NCI-H345 treated with DMSO at 0.1 percent for 48 hours (cell line): ENCODE results near the gene PTGR3.

Source experiments
- DNase-seq: peaks from one replicate; lab custom pipeline; 2025; ENCODE audit not compliant: unreplicated experiment; lab: John Stamatoyannopoulos, UW

PTGR3 gene

GRCh38 chr18:75235896-75236295, 27.0 kb upstream of the PTGR3 start:
- DNase-seq = no peak

- DNase-seq = no peak
Observed at GRCh38 chr18:75234901-75235300, 26.0 kb upstream of the PTGR3 start.

- no peak for DNase-seq
Observed at GRCh38 chr18:75231053-75231406, 22.1 kb upstream of the PTGR3 start.

GRCh38 chr18:75230163-75231052, 21.5 kb upstream of the PTGR3 start:
- no peak for DNase-seq

GRCh38 chr18:75229437-75229836, 20.5 kb upstream of the PTGR3 start:
- no peak for DNase-seq

GRCh38 chr18:75228967-75229366, 20.0 kb upstream of the PTGR3 start:
- no peak for DNase-seq

- no peak for DNase-seq
Observed at GRCh38 chr18:75227535-75228296, 18.8 kb upstream of the PTGR3 start.

GRCh38 chr18:75226956-75227316, 18.0 kb upstream of the PTGR3 start:
- DNase-seq = no peak

- DNase-seq = no peak
Observed at GRCh38 chr18:75226286-75226955, 17.5 kb upstream of the PTGR3 start.

GRCh38 chr18:75223687-75224347, 14.9 kb upstream of the PTGR3 start:
- no peak for DNase-seq

- DNase-seq = no peak
Observed at GRCh38 chr18:75222407-75222806, 13.5 kb upstream of the PTGR3 start.

GRCh38 chr18:75221897-75222296, 13.0 kb upstream of the PTGR3 start:
- DNase-seq = no peak

GRCh38 chr18:75221397-75221796, 12.5 kb upstream of the PTGR3 start:
- no peak for DNase-seq

- no peak for DNase-seq
Observed at GRCh38 chr18:75220551-75221355, 11.8 kb upstream of the PTGR3 start.

GRCh38 chr18:75219745-75220375, 10.9 kb upstream of the PTGR3 start:
- no peak for DNase-seq

GRCh38 chr18:75218065-75218923, 9.4 kb upstream of the PTGR3 start:
- DNase-seq = no peak

GRCh38 chr18:75216911-75217689, 8.2 kb upstream of the PTGR3 start:
- DNase-seq = no peak

GRCh38 chr18:75216212-75216910, 7.4 kb upstream of the PTGR3 start:
- no peak for DNase-seq
